Kidney (tissue), 14 donors: Measurements from ENCODE around the gene SPATA25. TPM values are rescaled to one million over a fixed set of nuclear protein-coding genes. Genes with fewer than 3 reads are reported as not detected.

Source experiments
- DNase-seq, 5 donors: peaks; one replicate each; pipeline ENCODE4 v3.0.0-alpha.2; 2013 to 2020
- FAIRE-seq: peaks from 2 replicates; lab custom pipeline; 2012; peaks lifted over from hg19 to GRCh38; lab: Jason Lieb, UNC
- H3K27ac ChIP-seq, 2 donors: one replicate each; pipeline ENCODE4 v1.7.0; 2013; ENCODE audit warnings: low read depth in 2 of 2, low read length in 2 of 2, inconsistent platforms in 1 of 2
- H3K27me3 ChIP-seq: one replicate; pipeline ENCODE4 v1.7.1; 2013; ENCODE audit warnings: low read length, inconsistent platforms; ENCODE audit not compliant: control insufficient read depth, insufficient read depth
- H3K36me3 ChIP-seq, 3 donors: one replicate each; pipeline versions ENCODE4 v1.7.0 to v1.7.1; 2013; ENCODE audit warnings: low read length in 3 of 3, control low read depth in 1 of 3, inconsistent platforms in 1 of 3; ENCODE audit not compliant: insufficient read depth in 3 of 3, control insufficient read depth in 2 of 3
- H3K4me1 ChIP-seq, 3 donors: one replicate each; pipeline versions ENCODE4 v1.7.0 to v1.7.1; 2013; ENCODE audit warnings: low read length in 3 of 3, inconsistent platforms in 1 of 3, low read depth in 1 of 3; ENCODE audit not compliant: control insufficient read depth in 2 of 3, insufficient read depth in 2 of 3
- H3K4me3 ChIP-seq, 3 donors: one replicate each; pipeline versions ENCODE4 v1.7.0 to v1.8.1; 2013; ENCODE audit warnings: low read length in 3 of 3, control low read depth in 1 of 3, inconsistent platforms in 1 of 3
- H3K9ac ChIP-seq, 3 donors: one replicate each; pipeline versions ENCODE4 v1.7.0 to v1.7.1; 2013; ENCODE audit warnings: low read length in 3 of 3, control low read depth in 1 of 3, inconsistent platforms in 1 of 3
- H3K9me3 ChIP-seq, 3 donors: one replicate each; pipeline versions ENCODE4 v1.7.0 to v1.7.1; 2013; ENCODE audit warnings: low read length in 3 of 3, control low read depth in 1 of 3, inconsistent platforms in 1 of 3; ENCODE audit not compliant: control insufficient read depth in 2 of 3, insufficient read depth in 1 of 3
- CTCF ChIP-seq: IDR thresholded peaks from 3 replicates; pipeline ENCODE4 v1.5.1; 2012; ENCODE audit warnings: mild to moderate bottlenecking, moderate library complexity, borderline replicate concordance; ENCODE audit not compliant: insufficient read depth; ENCODE audit errors: extremely low read depth
- intact Hi-C: fragments of 100-400 bp; cut with DNase I; formaldehyde crosslinking; loops from one replicate; pipeline ENCODE4 v1.11.1; 2022
- polyA plus RNA-seq: library from polyadenylated mRNA; stranded (reverse); fragments of 350-450 nt; fragmentation: Illumina TruSeq; extraction: RNeasy Lipid Tissue Mini Kit (QIAGEN cat#74804); gene quantifications from one replicate; pipeline ENCODE4 v1.2.3, GENCODE V29; 2014; ENCODE audit warnings: low read depth, low replicate concordance; ENCODE audit not compliant: insufficient read depth
- total RNA-seq: library from RNA; stranded (reverse); fragmentation: NEBNext Ultra II Directional; extraction: Animal tissue kit (Norgen Biotek cat#: 25700); gene quantifications from one replicate; pipeline ENCODE4 v1.2.1, GENCODE V29; 2021
- donor health status: control.
- donor health status: control.
- donor health status: control.
- donor health status: control.
- donor health status: control.
- donor health status: DM: yes; HTN: yes; CAD: no.
- donor health status: Normal renal cell carcinoma (clear cell type).

Gene SPATA25
- total and polyA plus RNA-seq, 2 donors from 2014 or later = 6.7 TPM

DNA sequence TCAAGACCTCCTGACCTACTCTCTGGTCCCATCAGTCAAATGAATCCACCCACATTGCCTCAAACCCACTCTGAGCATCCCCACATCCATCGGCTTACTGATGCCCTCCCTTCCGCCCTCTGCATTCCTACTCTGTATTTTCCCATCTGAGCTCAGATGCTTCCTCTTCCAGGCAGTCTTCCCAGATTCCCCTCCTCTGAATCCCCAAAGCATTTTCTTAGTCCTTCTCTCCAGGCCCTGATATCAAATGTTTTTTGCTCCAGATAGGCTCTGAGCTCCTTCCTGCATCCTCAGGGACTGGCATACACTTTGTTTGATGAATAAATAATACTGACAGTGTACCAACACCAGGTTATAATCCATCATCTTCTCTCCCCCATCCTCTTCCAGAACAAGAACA is 20.7 kb upstream of the SPATA25 start:
- Histone ChIP-seq H3K27ac (no peak overlapping the region), H3K4me3 (no peak overlapping the region), H3K36me3 (no peaks in the 10 kb centered on the region), H3K4me1 (peaks cover 0 to 6% (median 0%) of the 10 kb centered on the region in 3 donors), H3K27me3 (no peaks in the 10 kb centered on the region), H3K9ac (no peak overlapping the region), H3K9me3 (no peaks in the 10 kb centered on the region)
- no peak for FAIRE-seq
- no peak for TF ChIP-seq CTCF
- peak in 1 of 5 donors; percentile 6 for DNase-seq
- intact Hi-C loops = no loop called here

DNA sequence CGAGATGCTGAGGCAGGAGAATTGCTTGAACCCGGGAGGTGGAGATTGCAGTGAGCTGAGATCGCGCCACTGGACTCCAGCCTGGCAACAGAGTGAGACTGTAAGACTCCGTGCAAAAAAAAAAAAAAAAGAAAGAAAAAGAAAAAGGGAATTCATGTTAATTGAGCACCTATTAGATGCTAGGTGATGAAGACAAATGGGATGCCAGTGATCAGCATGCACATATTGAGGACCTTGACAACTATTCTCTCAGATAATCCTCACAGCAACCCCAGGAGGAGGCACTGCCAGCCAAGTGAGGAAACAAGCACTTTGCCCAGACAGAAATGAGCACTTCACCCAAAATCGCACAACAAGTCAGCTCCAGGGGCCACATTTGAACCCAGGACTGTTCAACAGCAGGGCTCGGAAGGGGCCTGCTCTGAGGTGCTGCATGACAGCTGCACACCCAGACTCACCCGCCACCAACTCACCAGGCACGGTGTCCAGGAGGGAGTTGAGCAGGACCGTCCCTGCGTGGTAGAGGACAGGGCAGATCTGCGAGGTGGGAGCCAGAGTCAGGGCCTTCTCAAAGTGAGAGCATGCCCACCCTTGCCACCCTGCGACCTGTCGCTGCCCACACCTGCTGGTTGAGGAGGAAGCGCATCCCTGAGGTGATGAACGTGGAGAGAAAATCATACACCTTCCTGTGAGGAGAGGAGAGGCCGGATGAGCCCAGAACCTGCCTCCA is 20.0 kb upstream of the SPATA25 start:
- no peak for TF ChIP-seq CTCF
- DNase-seq (peak in 1 of 5 donors; percentile 54), FAIRE-seq (no peak)
- H3K27me3 ChIP-seq = no peaks in the 10 kb centered on the region
- no peak overlapping the region for H3K9ac ChIP-seq
- intact Hi-C loops = no loop called here
- peaks cover 0 to 6% (median 0%) of the 10 kb centered on the region in 3 donors for H3K4me1 ChIP-seq
- no peaks in the 10 kb centered on the region for H3K9me3 ChIP-seq
- H3K4me3 ChIP-seq = no peak overlapping the region
- H3K27ac ChIP-seq = no peak overlapping the region
- H3K36me3 ChIP-seq = no peaks in the 10 kb centered on the region

DNA sequence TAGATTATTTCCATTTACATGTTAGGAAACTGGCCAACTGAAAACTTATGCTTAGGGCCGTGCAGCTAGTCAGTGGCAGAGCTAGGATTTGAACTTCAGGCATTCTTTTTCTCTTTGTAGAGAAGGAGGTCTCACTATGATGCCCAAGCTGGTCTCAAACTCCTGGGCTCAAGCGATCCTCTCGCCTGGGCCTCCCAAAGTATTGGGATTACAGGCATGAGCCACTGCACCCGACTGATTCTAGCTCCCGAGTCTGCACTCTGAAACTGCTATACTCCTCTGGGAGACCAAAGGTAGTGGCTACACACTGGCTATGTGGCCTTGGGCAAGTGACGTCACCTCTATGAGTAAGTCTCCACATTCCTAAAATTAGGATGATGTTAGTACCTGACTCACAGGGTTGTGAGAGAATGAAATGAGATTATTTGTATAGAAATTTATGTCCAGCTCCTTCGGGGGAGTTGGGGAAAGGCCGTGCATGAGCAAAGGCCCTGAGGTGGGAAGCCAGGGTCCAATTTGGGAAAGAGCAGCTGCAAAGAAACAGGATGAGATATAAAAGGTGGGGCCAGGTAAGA is 18.2 kb upstream of the SPATA25 start:
- FAIRE-seq = no peak
- Histone ChIP-seq H3K9ac (no peak overlapping the region), H3K36me3 (no peaks in the 10 kb centered on the region), H3K4me1 (no peaks in the 10 kb centered on the region), H3K27ac (no peak overlapping the region), H3K9me3 (no peaks in the 10 kb centered on the region), H3K4me3 (no peak overlapping the region), H3K27me3 (no peaks in the 10 kb centered on the region)
- intact Hi-C loops = no loop called here
- DNase-seq = peak in 1 of 5 donors; percentile 54
- TF ChIP-seq CTCF = no peak
